Kidney (tissue), 14 donors: ENCODE results near the gene ZNF518B. TPM values are rescaled to one million over a fixed set of nuclear protein-coding genes. Genes with fewer than 3 reads are reported as not detected.

Experiments used
- DNase-seq, 5 donors: peaks; one replicate each; pipeline ENCODE4 v3.0.0-alpha.2; 2013 to 2020
- FAIRE-seq: peaks from 2 replicates; lab custom pipeline; 2012; peaks lifted over from hg19 to GRCh38; lab: Jason Lieb, UNC
- H3K27ac ChIP-seq, 2 donors: one replicate each; pipeline ENCODE4 v1.7.0; 2013; ENCODE audit warnings: low read depth in 2 of 2, low read length in 2 of 2, inconsistent platforms in 1 of 2
- H3K27me3 ChIP-seq: one replicate; pipeline ENCODE4 v1.7.1; 2013; ENCODE audit warnings: low read length, inconsistent platforms; ENCODE audit not compliant: control insufficient read depth, insufficient read depth
- H3K36me3 ChIP-seq, 3 donors: one replicate each; pipeline versions ENCODE4 v1.7.0 to v1.7.1; 2013; ENCODE audit warnings: low read length in 3 of 3, control low read depth in 1 of 3, inconsistent platforms in 1 of 3; ENCODE audit not compliant: insufficient read depth in 3 of 3, control insufficient read depth in 2 of 3
- H3K4me1 ChIP-seq, 3 donors: one replicate each; pipeline versions ENCODE4 v1.7.0 to v1.7.1; 2013; ENCODE audit warnings: low read length in 3 of 3, inconsistent platforms in 1 of 3, low read depth in 1 of 3; ENCODE audit not compliant: control insufficient read depth in 2 of 3, insufficient read depth in 2 of 3
- H3K4me3 ChIP-seq, 3 donors: one replicate each; pipeline versions ENCODE4 v1.7.0 to v1.8.1; 2013; ENCODE audit warnings: low read length in 3 of 3, control low read depth in 1 of 3, inconsistent platforms in 1 of 3
- H3K9ac ChIP-seq, 3 donors: one replicate each; pipeline versions ENCODE4 v1.7.0 to v1.7.1; 2013; ENCODE audit warnings: low read length in 3 of 3, control low read depth in 1 of 3, inconsistent platforms in 1 of 3
- H3K9me3 ChIP-seq, 3 donors: one replicate each; pipeline versions ENCODE4 v1.7.0 to v1.7.1; 2013; ENCODE audit warnings: low read length in 3 of 3, control low read depth in 1 of 3, inconsistent platforms in 1 of 3; ENCODE audit not compliant: control insufficient read depth in 2 of 3, insufficient read depth in 1 of 3
- intact Hi-C: fragments of 100-400 bp; cut with DNase I; formaldehyde crosslinking; loops from one replicate; pipeline ENCODE4 v1.11.1; 2022
- polyA plus RNA-seq: library from polyadenylated mRNA; stranded (reverse); fragments of 350-450 nt; fragmentation: Illumina TruSeq; extraction: RNeasy Lipid Tissue Mini Kit (QIAGEN cat#74804); gene quantifications from one replicate; pipeline ENCODE4 v1.2.3, GENCODE V29; 2014; ENCODE audit warnings: low read depth, low replicate concordance; ENCODE audit not compliant: insufficient read depth
- total RNA-seq: library from RNA; stranded (reverse); fragmentation: NEBNext Ultra II Directional; extraction: Animal tissue kit (Norgen Biotek cat#: 25700); gene quantifications from one replicate; pipeline ENCODE4 v1.2.1, GENCODE V29; 2021
- TF ChIP-seq, protein P1 (sequence below): IDR thresholded peaks from 3 replicates; pipeline ENCODE4 v1.5.1; 2012; ENCODE audit warnings: mild to moderate bottlenecking, moderate library complexity, borderline replicate concordance; ENCODE audit not compliant: insufficient read depth; ENCODE audit errors: extremely low read depth
- donor health status: control.
- donor health status: control.
- donor health status: control.
- donor health status: control.
- donor health status: control.
- donor health status: DM: yes; HTN: yes; CAD: no.
- donor health status: Normal renal cell carcinoma (clear cell type).

ZNF518B gene
- total and polyA plus RNA-seq, 2 donors from 2014 or later = 3.7 to 19.7 TPM

DNA sequence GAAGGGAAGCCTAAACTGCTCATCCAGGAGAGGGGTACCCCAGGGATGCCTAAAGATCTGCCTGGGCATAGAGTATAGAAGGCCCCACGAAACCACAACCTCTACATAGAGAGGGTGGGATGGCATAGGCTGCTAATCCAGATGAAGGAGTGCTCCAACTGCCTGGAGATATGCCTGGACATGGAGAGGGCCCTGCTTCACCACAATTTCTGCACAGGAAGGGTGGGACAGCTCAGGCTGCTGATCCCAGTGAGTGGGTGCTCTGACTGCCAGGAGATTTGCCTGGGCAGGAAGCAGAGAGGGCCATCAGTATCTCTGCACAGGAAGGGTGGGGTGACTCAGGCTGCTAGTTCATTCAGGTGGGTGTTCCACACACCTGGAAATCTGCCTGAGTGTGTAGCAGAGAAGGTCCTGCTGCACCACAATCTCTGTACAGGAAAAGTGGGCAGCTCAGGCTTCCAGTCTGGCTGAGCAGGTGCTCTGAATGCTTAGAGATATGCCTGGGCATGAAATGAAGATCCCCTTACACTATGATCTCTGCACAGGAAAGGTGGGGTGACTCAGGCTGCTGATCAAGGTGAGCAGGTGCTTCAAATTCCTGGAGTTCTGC is 61.1 kb downstream of the ZNF518B start:
- intact Hi-C loops = no loop called here
- Histone ChIP-seq H3K9me3 (no peaks in the 10 kb centered on the region), H3K36me3 (no peaks in the 10 kb centered on the region), H3K4me1 (no peaks in the 10 kb centered on the region), H3K27ac (no peak overlapping the region), H3K4me3 (no peak overlapping the region), H3K9ac (no peak overlapping the region), H3K27me3 (no peaks in the 10 kb centered on the region)
- FAIRE-seq (no peak), DNase-seq (no peak)
- TF ChIP-seq, protein P1, sequence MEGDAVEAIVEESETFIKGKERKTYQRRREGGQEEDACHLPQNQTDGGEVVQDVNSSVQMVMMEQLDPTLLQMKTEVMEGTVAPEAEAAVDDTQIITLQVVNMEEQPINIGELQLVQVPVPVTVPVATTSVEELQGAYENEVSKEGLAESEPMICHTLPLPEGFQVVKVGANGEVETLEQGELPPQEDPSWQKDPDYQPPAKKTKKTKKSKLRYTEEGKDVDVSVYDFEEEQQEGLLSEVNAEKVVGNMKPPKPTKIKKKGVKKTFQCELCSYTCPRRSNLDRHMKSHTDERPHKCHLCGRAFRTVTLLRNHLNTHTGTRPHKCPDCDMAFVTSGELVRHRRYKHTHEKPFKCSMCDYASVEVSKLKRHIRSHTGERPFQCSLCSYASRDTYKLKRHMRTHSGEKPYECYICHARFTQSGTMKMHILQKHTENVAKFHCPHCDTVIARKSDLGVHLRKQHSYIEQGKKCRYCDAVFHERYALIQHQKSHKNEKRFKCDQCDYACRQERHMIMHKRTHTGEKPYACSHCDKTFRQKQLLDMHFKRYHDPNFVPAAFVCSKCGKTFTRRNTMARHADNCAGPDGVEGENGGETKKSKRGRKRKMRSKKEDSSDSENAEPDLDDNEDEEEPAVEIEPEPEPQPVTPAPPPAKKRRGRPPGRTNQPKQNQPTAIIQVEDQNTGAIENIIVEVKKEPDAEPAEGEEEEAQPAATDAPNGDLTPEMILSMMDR = no peak

Other genes with a start within 250 kb of the ZNF518B start
- gene CLNK, start 227.3 kb upstream of the ZNF518B start, total RNA-seq = 2.8 TPM
- 4.8 TPM for gene CLNK, start 227.3 kb upstream of the ZNF518B start, polyA plus RNA-seq